ENCODE data around the gene GPC6.

- TF ChIP-seq EZH2phosphoT487 (IDR thresholded peaks at IDR 0.05; ENCODE audit: low read depth, severe bottlenecking, unreplicated experiment) (no peak), EZH2 (IDR thresholded peaks at IDR 0.05; ENCODE audit: borderline replicate concordance) (no peak)
- TF ChIP-seq, protein P1, sequence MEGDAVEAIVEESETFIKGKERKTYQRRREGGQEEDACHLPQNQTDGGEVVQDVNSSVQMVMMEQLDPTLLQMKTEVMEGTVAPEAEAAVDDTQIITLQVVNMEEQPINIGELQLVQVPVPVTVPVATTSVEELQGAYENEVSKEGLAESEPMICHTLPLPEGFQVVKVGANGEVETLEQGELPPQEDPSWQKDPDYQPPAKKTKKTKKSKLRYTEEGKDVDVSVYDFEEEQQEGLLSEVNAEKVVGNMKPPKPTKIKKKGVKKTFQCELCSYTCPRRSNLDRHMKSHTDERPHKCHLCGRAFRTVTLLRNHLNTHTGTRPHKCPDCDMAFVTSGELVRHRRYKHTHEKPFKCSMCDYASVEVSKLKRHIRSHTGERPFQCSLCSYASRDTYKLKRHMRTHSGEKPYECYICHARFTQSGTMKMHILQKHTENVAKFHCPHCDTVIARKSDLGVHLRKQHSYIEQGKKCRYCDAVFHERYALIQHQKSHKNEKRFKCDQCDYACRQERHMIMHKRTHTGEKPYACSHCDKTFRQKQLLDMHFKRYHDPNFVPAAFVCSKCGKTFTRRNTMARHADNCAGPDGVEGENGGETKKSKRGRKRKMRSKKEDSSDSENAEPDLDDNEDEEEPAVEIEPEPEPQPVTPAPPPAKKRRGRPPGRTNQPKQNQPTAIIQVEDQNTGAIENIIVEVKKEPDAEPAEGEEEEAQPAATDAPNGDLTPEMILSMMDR (IDR thresholded peaks at IDR 0.05; ENCODE audit: poor library complexity), result no peak
Observed at GRCh38 chr13:93460005-93460404, 233.4 kb downstream of the GPC6 start.
